Esophagus squamous epithelium (tissue), 5 donors: ENCODE results near the gene LYRM1. TPM values are rescaled to one million over a fixed set of nuclear protein-coding genes. Genes with fewer than 3 reads are reported as not detected.
"Not testable (repeated sequence)": the region's sequence is repeated elsewhere in the genome, so short reads cannot be mapped to it uniquely, and the experiment has no call there.

Experiments used
- DNase-seq: peaks from one replicate; lab custom pipeline; 2025; lab: John Stamatoyannopoulos, UW
- H3K27ac ChIP-seq, 4 donors: fragments of 200-600 bp; sonication (generic); one replicate each; pipeline ENCODE4 v1.5.1; 2016 to 2019; ENCODE audit warnings: mild to moderate bottlenecking in 1 of 4
- H3K27me3 ChIP-seq, 4 donors: fragments of 200-600 bp; sonication (generic); 1 replicate in 3 of 4; 2 replicates in 1 of 4; pipeline versions ENCODE4 v1.5.1 to v1.6.0; 2017 to 2021; ENCODE audit warnings: antibody characterized with exemption in 1 of 4
- H3K36me3 ChIP-seq, 3 donors: fragments of 200-600 bp; sonication (generic); one replicate each; pipeline ENCODE4 v1.5.1; 2016 to 2019
- H3K4me1 ChIP-seq, 3 donors: fragments of 200-600 bp; sonication (generic); one replicate each; pipeline ENCODE4 v1.5.1; 2017 to 2019
- H3K4me3 ChIP-seq, 4 donors: fragments of 200-600 bp; sonication (generic); 1 replicate in 3 of 4; 2 replicates in 1 of 4; pipeline ENCODE4 v1.5.1; 2016 to 2019; ENCODE audit warnings: mild to moderate bottlenecking in 2 of 4, moderate library complexity in 1 of 4
- H3K9me3 ChIP-seq, 3 donors: fragments of 200-600 bp; sonication (generic); one replicate each; pipeline ENCODE4 v1.5.1; 2016 to 2019
- CTCF ChIP-seq, 6 experiments: fragments of 450-650 bp in 4 of 6; fragments of 200-600 bp in 2 of 6; sonication (generic) in 2 of 6; IDR thresholded peaks; one replicate each; pipeline ENCODE4 v1.5.1; 2016 to 2019; ENCODE audit warnings: antibody characterized with exemption in 6 of 6, mild to moderate bottlenecking in 4 of 6, moderate library complexity in 4 of 6
- POLR2A ChIP-seq, 4 donors: fragments of 450-650 bp; IDR thresholded peaks; one replicate each; pipeline ENCODE4 v1.6.1; 2017; ENCODE audit warnings: antibody characterized with exemption in 4 of 4, mild to moderate bottlenecking in 4 of 4, moderate library complexity in 3 of 4
- WGBS, 2 donors: methylation state at CpG; one replicate each; pipeline ENCODE4 v1.1.5; 2018; 5-methylcytosine and 5-hydroxymethylcytosine counted together
- intact Hi-C: fragments of 100-400 bp; cut with DNase I; formaldehyde crosslinking; loops from one replicate; pipeline ENCODE4 v1.15.0; 2022
- total RNA-seq, 4 donors: library from RNA; depleted of rRNA; stranded (reverse); fragments of >200 nt; gene quantifications; one replicate each; pipeline ENCODE4 v1.1.0, GENCODE V29; 2016
- donor health status: DM: yes; HTN: yes; CAD: no.

The LYRM1 gene
- total RNA-seq, 4 donors from 2014 or later, result 21.9 to 37.9 (median 34.3) TPM

DNA sequence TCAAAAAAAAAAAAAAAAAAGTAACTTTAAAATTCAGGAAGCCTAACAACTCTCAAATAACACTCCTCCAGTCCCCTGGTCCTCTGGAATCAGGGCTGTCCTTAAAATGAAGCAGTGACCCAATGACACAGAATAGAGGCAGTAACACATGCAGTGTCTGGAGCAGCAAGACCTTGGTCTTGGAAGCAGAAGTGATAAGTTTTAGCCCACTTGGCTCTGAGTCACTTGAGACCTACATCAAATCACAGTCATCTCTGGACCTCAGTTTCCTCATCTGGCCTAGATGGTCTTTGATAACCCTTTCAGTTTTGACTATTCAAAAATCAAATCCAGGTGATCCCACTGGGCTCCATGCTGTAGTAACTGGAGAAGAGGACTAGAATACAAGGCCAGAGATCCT lies 39.0 kb downstream of the LYRM1 start:
- H3K27me3 ChIP-seq, result no peaks in the 10 kb centered on the region
- H3K9me3 ChIP-seq, result no peaks in the 10 kb centered on the region
- intact Hi-C loops, result no loop called here
- H3K27ac ChIP-seq, result no peak overlapping the region
- H3K4me3 ChIP-seq, result no peak overlapping the region
- no peaks in the 10 kb centered on the region for H3K4me1 ChIP-seq
- DNase-seq, result no peak
- no peaks in the 10 kb centered on the region for H3K36me3 ChIP-seq
- no peak for TF ChIP-seq CTCF (IDR thresholded peaks at IDR 0.05)
- TF ChIP-seq POLR2A (IDR thresholded peaks at IDR 0.05), result no peak

DNA sequence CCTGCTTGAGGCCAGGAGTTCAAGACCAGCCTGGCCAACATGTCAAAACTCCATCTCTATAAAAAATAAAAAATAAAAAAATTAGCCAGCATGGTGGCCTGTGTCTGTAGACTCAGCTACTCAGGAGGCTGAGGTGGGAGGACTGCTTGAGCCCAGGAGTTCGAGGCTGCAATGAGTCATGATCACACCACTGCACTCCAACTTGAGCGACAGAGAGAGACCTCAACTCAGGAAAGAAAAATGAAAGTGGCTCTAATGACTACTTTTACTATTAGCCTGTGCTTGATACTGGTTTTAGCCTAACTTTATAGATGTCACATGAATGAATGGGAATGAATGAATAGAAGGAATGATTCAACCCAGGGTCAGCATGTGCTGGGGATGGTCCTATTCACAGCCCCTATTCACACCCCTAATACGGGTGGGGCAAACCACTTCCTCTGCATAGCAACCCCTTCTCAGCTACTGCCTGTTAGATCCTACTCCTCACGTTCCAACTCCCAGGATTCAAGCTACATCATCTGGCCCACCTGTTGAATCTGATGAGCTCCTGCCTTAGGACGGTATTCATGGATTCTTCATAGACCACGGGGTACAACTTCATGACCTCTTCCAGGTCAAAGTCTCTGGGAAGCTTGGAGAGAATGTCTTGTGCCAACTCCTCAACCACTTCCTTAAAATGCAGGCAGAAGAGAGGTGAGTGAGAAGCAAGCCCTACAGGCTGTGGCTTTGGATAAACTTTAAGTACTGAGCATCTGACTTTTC lies 40.5 kb downstream of the LYRM1 start:
- H3K4me3 ChIP-seq, result no peak overlapping the region
- 63 to 64% methylated on average over 6 of the region's 6 CpGs for WGBS, 2 donors
- H3K27ac ChIP-seq, result no peak overlapping the region
- intact Hi-C loops, result no loop called here
- no peaks in the 10 kb centered on the region for H3K27me3 ChIP-seq
- H3K36me3 ChIP-seq, result no peaks in the 10 kb centered on the region
- no peak for DNase-seq
- no peaks in the 10 kb centered on the region for H3K9me3 ChIP-seq
- H3K4me1 ChIP-seq, result no peaks in the 10 kb centered on the region
- TF ChIP-seq CTCF (IDR thresholded peaks at IDR 0.05) (no peak), POLR2A (IDR thresholded peaks at IDR 0.05) (no peak)

DNA sequence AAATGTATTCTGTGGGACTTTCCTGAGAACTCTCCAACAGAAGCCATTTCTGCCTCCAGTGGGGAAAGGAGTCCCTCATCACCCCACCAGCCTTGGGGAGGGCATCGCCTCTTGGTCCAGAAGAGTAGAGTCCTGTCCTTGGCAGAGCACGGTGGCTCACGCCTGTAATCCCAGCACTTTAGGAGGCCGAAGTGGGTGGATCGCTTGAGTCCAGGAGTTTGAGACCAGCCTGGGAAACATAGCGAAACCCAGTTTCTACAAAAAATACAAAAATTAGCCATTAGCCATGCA lies 41.0 kb downstream of the LYRM1 start:
- DNase-seq, result no peak
- Histone ChIP-seq H3K9me3 (no peaks in the 10 kb centered on the region), H3K4me1 (no peaks in the 10 kb centered on the region), H3K36me3 (no peaks in the 10 kb centered on the region), H3K27me3 (no peaks in the 10 kb centered on the region), H3K4me3 (no peak overlapping the region), H3K27ac (no peak overlapping the region)
- 100% methylated on average over 2 of the region's 6 CpGs; no CpG with 5 or more reads in 1 of the 2 donors for WGBS, 2 donors
- intact Hi-C loops, result no loop called here
- TF ChIP-seq CTCF (IDR thresholded peaks at IDR 0.05) (no peak), POLR2A (IDR thresholded peaks at IDR 0.05) (no peak)

GRCh38 chr16:20942256-20942655 lies 41.7 kb downstream of the LYRM1 start:
- Histone ChIP-seq H3K27ac (no peak overlapping the region), H3K4me1 (no peaks in the 10 kb centered on the region), H3K4me3 (no peak overlapping the region), H3K9me3 (no peaks in the 10 kb centered on the region), H3K27me3 (no peaks in the 10 kb centered on the region), H3K36me3 (no peaks in the 10 kb centered on the region)
- WGBS, 2 donors, result 75 to 81% methylated on average over 2 to 4 of the region's 4 CpGs
- intact Hi-C loops, result no loop called here
- TF ChIP-seq CTCF (IDR thresholded peaks at IDR 0.05), result no peak
- TF ChIP-seq POLR2A (IDR thresholded peaks at IDR 0.05), result no peak
- DNase-seq, result no peak

DNA sequence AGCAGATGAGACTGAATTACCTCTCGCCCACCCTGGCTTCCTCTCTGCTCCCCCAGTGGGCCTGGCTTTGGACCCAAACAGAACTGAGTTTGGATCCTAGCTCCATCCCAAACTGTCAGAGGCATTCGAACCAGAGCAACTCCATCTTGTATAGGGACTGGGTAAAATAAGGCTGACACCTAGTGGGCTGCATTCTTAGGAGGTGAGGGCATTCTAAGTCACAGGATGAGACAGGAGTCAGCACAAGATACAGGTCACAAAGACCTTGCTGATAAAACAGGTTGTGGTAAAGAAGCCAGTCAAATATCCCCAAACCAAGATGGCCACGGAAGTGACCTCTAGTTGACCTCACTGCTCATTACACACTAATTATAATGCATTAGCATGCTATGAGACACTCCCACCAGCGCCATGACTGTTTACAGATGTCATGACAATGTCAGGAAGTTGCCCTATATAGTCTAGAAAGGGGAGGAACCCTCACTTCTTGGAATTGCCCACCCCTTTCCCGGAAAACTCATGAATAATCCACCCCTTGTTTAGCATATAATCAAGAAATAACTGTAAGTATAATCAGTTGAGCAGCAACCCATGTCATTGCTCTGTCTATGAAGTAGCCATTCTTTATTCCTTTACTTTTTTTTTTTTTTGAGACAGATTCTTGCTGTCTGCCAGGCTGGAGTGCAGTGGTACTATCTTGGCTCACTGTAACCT lies 44.4 kb downstream of the LYRM1 start:
- Histone ChIP-seq H3K4me1 (no peaks in the 10 kb centered on the region), H3K9me3 (no peaks in the 10 kb centered on the region), H3K27ac (no peak overlapping the region), H3K36me3 (no peaks in the 10 kb centered on the region), H3K4me3 (no peak overlapping the region), H3K27me3 (no peaks in the 10 kb centered on the region)
- TF ChIP-seq CTCF (IDR thresholded peaks at IDR 0.05) (no peak), POLR2A (IDR thresholded peaks at IDR 0.05) (no peak)
- intact Hi-C loops, result no loop called here
- 78 to 82% methylated on average over 5 of the region's 5 CpGs for WGBS, 2 donors
- no peak for DNase-seq

- H3K9me3 ChIP-seq, H3K4me3 ChIP-seq, DNase-seq, intact Hi-C loops, H3K36me3 ChIP-seq, H3K27me3 ChIP-seq, H3K4me1 ChIP-seq, H3K27ac ChIP-seq: not testable (repeated sequence)
- 96 to 97% methylated on average over 11 of the region's 11 CpGs for WGBS, 2 donors
These were observed 45.0 kb downstream of the LYRM1 start for GRCh38 chr16:20945575-20945875.
